Transverse colon (tissue), 4 donors: ENCODE data around the gene CDR2.

ENCODE experiments used
- POLR2A ChIP-seq: fragments of 450-650 bp; IDR thresholded peaks from one replicate; pipeline ENCODE4 v1.6.1; 2016; ENCODE audit warnings: antibody characterized with exemption, mild to moderate bottlenecking, moderate library complexity
- POLR2AphosphoS5 ChIP-seq, 3 donors: sonication (generic); formaldehyde crosslinking; IDR thresholded peaks; one replicate each; pipeline ENCODE4 v1.6.1; 2016; ENCODE audit warnings: antibody characterized with exemption in 3 of 3
- TF ChIP-seq, protein P1 (sequence below), 5 experiments: fragments of 200-600 bp in 3 of 5; fragments of 450-650 bp in 2 of 5; sonication (generic) in 3 of 5; IDR thresholded peaks; 1 replicate in 2 of 5; 2 replicates in 3 of 5; pipeline ENCODE4 v1.5.1; 2016 to 2017; ENCODE audit warnings: antibody characterized with exemption in 5 of 5, inconsistent platforms in 3 of 5, mild to moderate bottlenecking in 2 of 5, moderate library complexity in 1 of 5

GRCh38 chr16:22312897-22313781, 61.3 kb downstream of the CDR2 start:
- TF ChIP-seq POLR2AphosphoS5 (IDR thresholded peaks at IDR 0.05): no peak
- no peak for TF ChIP-seq POLR2A
- TF ChIP-seq, protein P1, sequence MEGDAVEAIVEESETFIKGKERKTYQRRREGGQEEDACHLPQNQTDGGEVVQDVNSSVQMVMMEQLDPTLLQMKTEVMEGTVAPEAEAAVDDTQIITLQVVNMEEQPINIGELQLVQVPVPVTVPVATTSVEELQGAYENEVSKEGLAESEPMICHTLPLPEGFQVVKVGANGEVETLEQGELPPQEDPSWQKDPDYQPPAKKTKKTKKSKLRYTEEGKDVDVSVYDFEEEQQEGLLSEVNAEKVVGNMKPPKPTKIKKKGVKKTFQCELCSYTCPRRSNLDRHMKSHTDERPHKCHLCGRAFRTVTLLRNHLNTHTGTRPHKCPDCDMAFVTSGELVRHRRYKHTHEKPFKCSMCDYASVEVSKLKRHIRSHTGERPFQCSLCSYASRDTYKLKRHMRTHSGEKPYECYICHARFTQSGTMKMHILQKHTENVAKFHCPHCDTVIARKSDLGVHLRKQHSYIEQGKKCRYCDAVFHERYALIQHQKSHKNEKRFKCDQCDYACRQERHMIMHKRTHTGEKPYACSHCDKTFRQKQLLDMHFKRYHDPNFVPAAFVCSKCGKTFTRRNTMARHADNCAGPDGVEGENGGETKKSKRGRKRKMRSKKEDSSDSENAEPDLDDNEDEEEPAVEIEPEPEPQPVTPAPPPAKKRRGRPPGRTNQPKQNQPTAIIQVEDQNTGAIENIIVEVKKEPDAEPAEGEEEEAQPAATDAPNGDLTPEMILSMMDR (IDR thresholded peaks at IDR 0.05): no peak
